IgD-negative memory B cell (primary cell): ENCODE measurements around the gene OPTN. TPM values are rescaled to one million over a fixed set of nuclear protein-coding genes. Genes with fewer than 3 reads are reported as not detected.
"Not testable (repeated sequence)": the region's sequence is repeated elsewhere in the genome, so short reads cannot be mapped to it uniquely, and the experiment has no call there.

Experiments used
- H3K27ac Mint-ChIP-seq, 3 donors: one replicate each; pipeline ENCODE4 v1.8.0; 2020 to 2022; ENCODE audit warnings: mild to moderate bottlenecking in 3 of 3, mixed read lengths in 3 of 3, moderate library complexity in 1 of 3
- H3K27me3 Mint-ChIP-seq: one replicate; pipeline ENCODE4 v1.8.0; 2021; ENCODE audit warnings: mixed read lengths
- H3K36me3 Mint-ChIP-seq: one replicate; pipeline ENCODE4 v1.8.0; 2020; ENCODE audit warnings: mild to moderate bottlenecking, mixed read lengths
- H3K4me1 Mint-ChIP-seq, 3 donors: one replicate each; pipeline ENCODE4 v1.8.0; 2020 to 2022; ENCODE audit warnings: mixed read lengths in 3 of 3, mild to moderate bottlenecking in 1 of 3
- H3K4me3 Mint-ChIP-seq, 4 donors: one replicate each; pipeline ENCODE4 v1.8.0; 2020 to 2022; ENCODE audit warnings: mild to moderate bottlenecking in 4 of 4, mixed read lengths in 4 of 4, moderate library complexity in 3 of 4
- H3K9me3 Mint-ChIP-seq, 3 donors: one replicate each; pipeline ENCODE4 v1.8.0; 2020 to 2021; ENCODE audit warnings: mixed read lengths in 3 of 3, mild to moderate bottlenecking in 1 of 3
- polyA plus RNA-seq: library from polyadenylated mRNA; unstranded; fragments of 300-500 nt; fragmentation: Illumina TruSeq; gene quantifications from one replicate; pipeline ENCODE4 v1.2.3, GENCODE V29; 2021

The OPTN gene
- polyA plus RNA-seq, 1 donor from 2014 or later = 16.3 TPM

DNA sequence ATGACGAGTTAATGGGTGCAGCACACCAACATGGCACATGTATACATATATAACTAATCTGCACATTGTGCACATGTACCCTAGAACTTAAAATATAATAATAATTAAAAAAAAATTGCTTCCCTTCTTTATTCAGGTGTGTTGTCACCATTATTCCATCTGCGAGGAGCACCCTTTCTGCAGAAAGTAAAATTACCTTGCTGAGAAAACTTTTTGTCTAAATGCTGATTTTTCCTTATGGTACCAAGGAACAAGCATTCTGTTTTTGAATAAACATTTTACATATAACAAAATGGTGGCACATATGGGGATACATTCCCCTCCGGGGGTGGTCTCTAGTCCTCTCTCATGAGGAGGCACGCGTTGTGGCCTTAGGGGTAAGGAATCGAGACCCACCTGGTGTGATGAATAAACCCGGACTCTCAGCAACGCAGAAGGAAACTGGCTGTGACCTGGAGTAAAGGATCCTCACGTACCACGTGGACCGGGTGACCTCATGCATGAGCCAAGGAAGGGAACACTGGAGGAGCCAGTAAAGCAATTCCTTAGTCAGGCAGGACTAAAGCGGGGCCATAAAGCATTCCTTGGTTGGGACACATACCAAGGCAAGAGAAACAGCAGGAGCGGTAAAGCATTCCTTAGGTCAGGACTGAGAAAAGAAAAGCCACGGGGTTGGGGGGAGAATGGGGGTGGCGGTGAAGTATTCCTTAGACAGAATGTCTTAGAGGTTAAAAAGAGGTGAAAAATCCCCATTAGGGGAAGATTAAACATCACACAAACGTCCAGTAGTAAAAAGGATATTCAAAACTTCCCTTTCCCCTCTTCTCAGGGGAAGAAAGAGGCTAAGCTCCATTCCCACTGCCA, 20.8 kb upstream of the OPTN start:
- Mint-ChIP-seq H3K27ac (no peak overlapping the region), H3K27me3 (peaks cover 2% of the 10 kb centered on the region), H3K36me3 (peaks cover 2% of the 10 kb centered on the region), H3K4me3 (no peak overlapping the region), H3K4me1 (no peaks in the 10 kb centered on the region), H3K9me3 (peaks cover 10 to 25% (median 25%) of the 10 kb centered on the region in 3 donors)

DNA sequence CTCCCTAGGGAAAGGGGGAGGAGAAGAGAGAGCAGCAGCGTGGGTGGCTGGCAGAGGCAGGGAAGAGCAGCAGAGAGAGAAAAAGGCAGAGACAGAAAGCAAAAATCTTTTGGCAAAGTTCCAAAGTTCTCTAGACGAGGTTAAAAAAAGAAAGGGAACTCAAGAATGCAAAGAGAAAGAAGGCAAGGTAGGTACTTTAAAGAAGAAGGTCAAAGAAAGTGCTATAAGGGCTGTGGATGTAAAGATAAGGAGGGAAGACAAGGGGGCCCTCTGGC, 20.2 kb upstream of the OPTN start:
- Mint-ChIP-seq H3K9me3 (peaks cover 12 to 25% (median 25%) of the 10 kb centered on the region in 3 donors), H3K4me3 (no peak overlapping the region), H3K36me3 (peaks cover 2% of the 10 kb centered on the region), H3K27me3 (peaks cover 2% of the 10 kb centered on the region), H3K4me1 (no peaks in the 10 kb centered on the region), H3K27ac (no peak overlapping the region)

DNA sequence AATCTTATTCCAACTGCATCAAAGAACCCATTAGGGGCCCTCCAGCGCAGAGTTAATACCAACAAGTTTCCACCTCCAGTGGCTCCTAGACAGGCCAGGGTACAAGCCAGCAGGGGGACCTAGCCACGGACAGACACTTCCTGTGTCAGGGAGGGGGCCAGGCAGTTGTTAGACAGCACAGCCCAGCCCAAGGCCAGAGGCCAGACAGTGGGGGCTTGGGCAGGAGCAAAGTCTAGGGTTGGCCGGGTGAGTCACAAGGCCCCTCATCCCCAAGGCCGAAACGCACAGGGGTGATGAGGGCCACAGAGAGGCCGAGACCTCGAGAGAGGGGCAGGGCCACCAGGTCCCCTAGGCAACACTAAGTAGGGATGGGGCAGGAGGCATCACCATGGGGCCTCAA, 19.3 kb upstream of the OPTN start:
- H3K9me3 Mint-ChIP-seq = peaks cover 14 to 34% (median 25%) of the 10 kb centered on the region in 3 donors

DNA sequence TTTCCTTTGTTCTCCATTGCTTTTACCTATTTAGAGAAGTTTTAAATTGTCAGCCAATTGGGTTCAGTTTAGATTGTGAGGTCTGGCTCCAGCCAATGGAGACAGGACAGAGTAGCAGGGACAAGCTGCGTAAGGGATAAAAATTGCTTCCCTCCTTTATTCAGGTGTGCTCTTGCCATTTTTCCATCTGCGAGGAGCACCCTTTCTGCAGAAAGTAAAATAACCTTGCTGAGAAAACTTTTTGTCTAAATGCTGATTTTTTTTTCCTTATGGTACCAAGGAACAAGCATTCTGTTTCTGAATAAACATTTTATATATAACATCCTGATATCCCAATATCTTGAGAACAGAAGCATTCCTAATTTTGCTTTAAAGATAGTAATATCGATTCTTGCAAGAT, 16.3 kb upstream of the OPTN start:
- H3K27ac Mint-ChIP-seq, H3K36me3 Mint-ChIP-seq, H3K4me1 Mint-ChIP-seq, H3K4me3 Mint-ChIP-seq, H3K27me3 Mint-ChIP-seq: not testable (repeated sequence)
- H3K9me3 Mint-ChIP-seq = peaks cover 14 to 34% (median 23%) of the 10 kb centered on the region in 3 donors

More for the DNA sequence above, 19.3 kb upstream of the OPTN start:
- peaks cover 2% of the 10 kb centered on the region for H3K36me3 Mint-ChIP-seq
- no peaks in the 10 kb centered on the region for H3K4me1 Mint-ChIP-seq
- no peak overlapping the region for H3K4me3 Mint-ChIP-seq
- H3K27me3 Mint-ChIP-seq = peaks cover 2% of the 10 kb centered on the region
- no peak overlapping the region for H3K27ac Mint-ChIP-seq

DNA sequence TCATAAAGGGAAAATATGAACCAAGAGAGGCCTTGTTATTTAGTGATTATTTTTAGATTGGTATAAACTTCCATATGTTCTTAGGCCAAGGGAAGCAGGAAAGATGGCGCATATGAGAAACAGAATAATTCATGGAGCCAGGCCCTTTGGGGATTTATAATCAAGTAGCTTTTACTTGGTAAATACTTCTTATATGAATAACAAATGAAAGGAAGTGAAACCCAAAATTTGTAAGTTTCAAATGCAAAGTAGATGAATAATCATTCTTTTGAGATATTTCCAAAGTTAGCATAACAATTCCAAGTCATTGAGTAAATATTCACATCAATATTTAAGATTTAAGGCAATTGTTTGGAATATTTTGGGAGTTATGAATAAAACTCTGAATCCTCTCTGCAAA, 13.9 kb upstream of the OPTN start:
- no peaks in the 10 kb centered on the region for H3K4me1 Mint-ChIP-seq
- no peak overlapping the region for H3K27ac Mint-ChIP-seq
- H3K9me3 Mint-ChIP-seq = peaks cover 12 to 18% (median 12%) of the 10 kb centered on the region in 3 donors
- peaks cover 6% of the 10 kb centered on the region for H3K36me3 Mint-ChIP-seq
- H3K4me3 Mint-ChIP-seq = no peak overlapping the region
- H3K27me3 Mint-ChIP-seq = peaks cover 11% of the 10 kb centered on the region

DNA sequence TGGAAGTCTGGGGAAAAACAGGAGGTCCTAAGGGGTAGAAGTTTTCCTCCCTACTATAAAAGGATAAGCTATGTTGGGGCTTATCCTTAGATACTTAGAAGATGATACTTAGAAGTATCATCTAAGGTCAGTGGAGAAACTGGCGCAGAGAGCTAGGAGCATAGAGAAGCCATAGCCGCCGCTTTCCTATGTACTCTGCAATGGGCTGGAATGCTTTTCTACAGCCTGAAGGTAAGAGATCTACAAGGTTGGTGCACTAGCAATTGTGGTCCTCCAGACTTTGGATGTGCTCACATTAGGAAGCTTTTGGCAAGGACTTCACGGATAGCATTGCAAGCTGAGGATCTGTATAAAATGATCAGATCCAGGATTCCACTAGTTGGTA, 12.4 kb upstream of the OPTN start:
- no peak overlapping the region for H3K4me3 Mint-ChIP-seq
- no peak overlapping the region for H3K27ac Mint-ChIP-seq
- H3K27me3 Mint-ChIP-seq = peaks cover 20% of the 10 kb centered on the region
- H3K9me3 Mint-ChIP-seq = peaks cover 7 to 13% (median 7%) of the 10 kb centered on the region in 3 donors
- no peaks in the 10 kb centered on the region for H3K4me1 Mint-ChIP-seq
- peaks cover 4% of the 10 kb centered on the region for H3K36me3 Mint-ChIP-seq

DNA sequence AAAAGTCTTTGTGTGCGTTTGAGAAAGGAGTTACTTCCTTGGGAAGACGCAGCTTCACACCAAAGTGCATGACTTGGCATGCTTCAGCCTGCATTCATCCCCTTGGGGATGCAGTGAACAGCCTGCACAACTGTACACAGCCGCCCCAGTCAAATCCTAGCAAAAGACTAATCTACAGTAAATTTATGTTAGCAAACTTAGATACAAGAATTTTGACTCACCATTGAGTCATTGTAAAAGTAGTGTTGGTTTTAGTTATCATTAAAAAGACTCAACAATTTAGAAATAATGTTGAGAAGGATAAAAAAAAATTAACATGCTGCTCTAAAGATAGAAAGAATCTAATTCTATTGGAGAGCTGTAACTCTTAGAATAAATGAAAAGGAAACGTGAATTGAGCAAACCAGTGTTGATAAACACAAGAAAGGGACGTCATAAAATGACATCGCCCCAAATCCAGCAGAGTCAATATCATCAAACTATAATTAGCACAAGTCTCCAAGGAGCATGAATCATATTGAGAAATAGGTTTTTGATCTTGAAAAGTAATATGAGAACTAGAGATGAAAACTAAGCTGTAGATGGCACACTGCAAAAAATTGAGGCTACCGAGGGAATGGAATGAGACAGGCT, 11.9 kb upstream of the OPTN start:
- Mint-ChIP-seq H3K4me3 (no peak overlapping the region), H3K27me3 (peaks cover 20% of the 10 kb centered on the region), H3K4me1 (no peaks in the 10 kb centered on the region), H3K36me3 (peaks cover 4% of the 10 kb centered on the region), H3K9me3 (peaks cover 4 to 13% (median 7%) of the 10 kb centered on the region in 3 donors), H3K27ac (no peak overlapping the region)

DNA sequence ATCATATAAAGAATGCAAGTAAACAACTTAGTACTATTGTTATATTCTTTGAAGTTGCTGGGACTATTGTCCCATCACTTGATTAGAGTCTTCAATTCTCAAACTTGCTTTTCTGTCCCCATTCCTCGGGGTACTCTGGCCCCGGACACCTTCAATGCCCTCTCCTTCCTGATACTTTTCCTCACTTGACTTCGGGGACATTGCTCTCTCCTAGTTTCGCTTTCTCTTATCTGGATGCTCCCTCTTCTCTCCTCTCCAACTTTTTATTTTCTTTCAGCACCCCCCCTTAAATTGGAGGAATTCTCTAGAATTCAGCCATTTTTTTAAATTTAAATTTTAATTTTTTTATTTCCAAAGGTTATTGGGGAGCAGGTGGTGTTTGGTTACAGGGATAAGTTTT, 10.6 kb upstream of the OPTN start:
- Mint-ChIP-seq H3K27me3 (peaks cover 20% of the 10 kb centered on the region), H3K27ac (no peak overlapping the region), H3K4me3 (no peak overlapping the region)

DNA sequence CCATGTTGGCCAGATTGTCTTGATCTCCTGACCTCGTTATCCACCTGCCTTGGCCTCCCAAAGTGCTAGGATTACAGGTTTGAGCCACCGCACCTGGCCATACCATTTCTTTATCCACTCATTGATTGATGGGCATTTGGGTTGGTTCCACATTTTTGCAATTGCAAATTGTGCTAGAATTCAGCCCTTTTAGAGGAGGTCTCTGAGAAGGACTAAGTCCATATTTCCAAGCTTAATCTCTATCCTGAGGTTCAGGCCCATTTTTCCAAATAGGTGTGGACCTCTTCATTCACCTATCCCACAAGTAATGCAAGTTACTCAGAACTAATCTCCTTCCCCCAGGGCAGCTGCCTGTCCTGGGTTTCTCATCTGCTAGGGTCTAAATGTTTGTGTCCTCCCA, 9.7 kb upstream of the OPTN start:
- H3K9me3 Mint-ChIP-seq = peaks cover 0 to 7% (median 4%) of the 10 kb centered on the region in 3 donors
- peaks cover 4% of the 10 kb centered on the region for H3K36me3 Mint-ChIP-seq

More for the DNA sequence above, 10.6 kb upstream of the OPTN start:
- H3K36me3 Mint-ChIP-seq = peaks cover 4% of the 10 kb centered on the region
- H3K9me3 Mint-ChIP-seq = peaks cover 4 to 13% (median 4%) of the 10 kb centered on the region in 3 donors
- H3K4me1 Mint-ChIP-seq = no peaks in the 10 kb centered on the region

DNA sequence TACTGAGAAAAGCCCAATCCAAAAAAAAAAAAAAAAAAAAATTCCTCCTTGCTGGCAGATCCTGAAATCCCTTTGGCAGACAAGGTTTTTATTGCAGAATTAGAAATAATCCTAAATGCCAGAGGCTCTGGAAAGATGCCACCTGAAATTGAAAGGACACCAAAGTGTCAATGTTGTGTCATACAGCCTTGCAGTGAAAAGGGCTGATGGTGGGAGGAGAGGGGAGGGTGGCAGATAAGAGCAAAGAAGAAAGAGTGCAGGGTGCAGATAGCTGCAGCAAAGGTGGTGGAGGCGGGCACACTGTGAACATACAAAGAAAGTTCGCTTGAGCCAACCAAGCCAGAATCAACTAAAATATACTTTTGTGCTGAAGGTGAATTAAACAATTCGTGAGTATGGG, 8.2 kb upstream of the OPTN start:
- H3K9me3 Mint-ChIP-seq = peaks cover 0 to 5% (median 4%) of the 10 kb centered on the region in 3 donors
- peaks cover 2% of the 10 kb centered on the region for H3K36me3 Mint-ChIP-seq
- H3K4me1 Mint-ChIP-seq = no peaks in the 10 kb centered on the region
- H3K27ac Mint-ChIP-seq = no peak overlapping the region
- no peak overlapping the region for H3K4me3 Mint-ChIP-seq
- peaks cover 18% of the 10 kb centered on the region for H3K27me3 Mint-ChIP-seq

More for the DNA sequence above, 9.7 kb upstream of the OPTN start:
- H3K27me3 Mint-ChIP-seq = peaks cover 20% of the 10 kb centered on the region
- H3K4me3 Mint-ChIP-seq = no peak overlapping the region
- no peaks in the 10 kb centered on the region for H3K4me1 Mint-ChIP-seq
- no peak overlapping the region for H3K27ac Mint-ChIP-seq

DNA sequence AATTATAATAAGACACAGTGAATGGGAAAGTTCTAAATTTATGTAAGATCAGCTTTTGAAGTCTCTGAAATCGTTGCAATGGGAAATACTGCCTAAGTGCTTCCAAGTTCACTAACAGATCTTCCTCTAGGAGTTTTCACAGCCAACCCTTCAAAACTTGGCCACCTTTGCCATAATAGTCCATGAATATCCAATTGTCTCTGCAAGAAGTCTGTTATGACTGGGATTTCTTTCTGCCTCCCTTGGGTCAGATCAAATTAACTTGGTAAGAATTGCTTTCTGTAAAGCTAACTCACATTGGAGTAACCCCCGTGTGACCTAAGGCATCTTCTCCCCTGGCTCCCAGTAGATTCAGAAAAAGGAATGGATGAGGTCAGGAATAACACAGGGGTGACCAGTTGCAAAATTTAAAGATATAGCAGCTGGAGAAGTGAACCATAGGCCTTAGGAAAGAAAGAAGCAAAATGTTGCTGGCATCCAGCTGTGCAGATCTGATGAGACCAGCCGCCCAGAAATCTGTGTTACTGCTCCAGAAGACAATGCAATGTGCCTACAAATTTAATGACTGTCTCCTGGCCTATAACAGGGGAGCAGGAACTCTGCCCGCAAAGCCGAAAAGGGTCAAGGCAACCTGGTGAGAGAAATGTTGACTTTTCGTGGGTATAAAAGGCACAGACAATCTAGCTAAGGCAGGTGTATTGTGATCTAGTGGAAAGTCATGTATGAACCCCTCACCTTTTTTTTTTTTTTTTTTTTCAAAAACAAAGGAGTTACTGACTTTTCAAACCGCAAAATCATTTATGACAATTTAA, 7.5 kb upstream of the OPTN start:
- Mint-ChIP-seq H3K27me3 (peaks cover 16% of the 10 kb centered on the region), H3K36me3 (peaks cover 2% of the 10 kb centered on the region), H3K4me3 (no peak overlapping the region)

DNA sequence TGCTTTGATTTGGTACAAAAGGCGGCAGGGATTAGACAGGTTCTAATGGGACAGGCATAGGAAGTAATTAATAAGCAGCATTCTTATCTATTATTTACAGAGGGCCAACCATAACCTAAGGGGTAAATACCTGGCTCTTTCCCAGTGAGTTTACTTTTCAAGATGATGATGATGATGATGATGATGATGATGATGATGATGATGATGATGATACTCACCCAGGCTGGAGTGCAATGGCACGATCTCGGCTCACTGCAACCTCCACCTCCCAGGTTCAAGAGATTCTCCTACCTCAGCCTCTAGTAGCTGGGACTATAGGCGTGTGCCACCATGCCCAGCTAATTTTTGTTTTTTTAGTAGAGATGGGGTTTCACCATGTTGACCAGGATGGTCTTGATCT, 5.9 kb upstream of the OPTN start:
- not testable (repeated sequence) for H3K36me3 Mint-ChIP-seq, H3K9me3 Mint-ChIP-seq, H3K4me3 Mint-ChIP-seq

More for the DNA sequence above, 7.5 kb upstream of the OPTN start:
- Mint-ChIP-seq H3K9me3 (peaks cover 0 to 5% (median 4%) of the 10 kb centered on the region in 3 donors), H3K27ac (no peak overlapping the region), H3K4me1 (peaks cover 0 to 1% (median 0%) of the 10 kb centered on the region in 3 donors)

DNA sequence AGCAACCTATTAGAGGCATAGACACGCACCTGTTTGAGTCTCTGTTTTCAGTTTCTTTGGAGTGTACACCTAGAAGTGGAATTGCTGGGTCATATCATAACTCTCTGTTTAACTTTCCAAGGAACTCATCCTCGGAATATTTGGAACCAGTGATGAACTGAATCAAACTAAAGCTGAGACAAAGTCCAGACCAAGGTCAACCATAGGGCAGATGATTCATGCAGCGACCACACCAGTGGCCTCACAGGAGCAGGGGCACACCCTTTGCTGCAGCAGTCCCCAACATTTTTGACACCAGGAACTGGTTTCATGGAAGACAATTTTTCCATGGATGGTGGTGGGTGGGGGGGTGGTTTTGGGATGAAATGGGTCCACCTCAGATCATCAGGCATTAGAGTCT, 4.9 kb upstream of the OPTN start:
- peaks cover 1 to 6% (median 4%) of the 10 kb centered on the region in 3 donors for H3K4me1 Mint-ChIP-seq
- H3K4me3 Mint-ChIP-seq = no peak overlapping the region
- H3K36me3 Mint-ChIP-seq = no peaks in the 10 kb centered on the region
- H3K27ac Mint-ChIP-seq = no peak overlapping the region
- H3K27me3 Mint-ChIP-seq = peaks cover 14% of the 10 kb centered on the region
- H3K9me3 Mint-ChIP-seq = peaks cover 0 to 5% (median 4%) of the 10 kb centered on the region in 3 donors

More for the DNA sequence above, 5.9 kb upstream of the OPTN start:
- H3K4me1 Mint-ChIP-seq, H3K27ac Mint-ChIP-seq: not testable (repeated sequence)
- peaks cover 16% of the 10 kb centered on the region for H3K27me3 Mint-ChIP-seq

DNA sequence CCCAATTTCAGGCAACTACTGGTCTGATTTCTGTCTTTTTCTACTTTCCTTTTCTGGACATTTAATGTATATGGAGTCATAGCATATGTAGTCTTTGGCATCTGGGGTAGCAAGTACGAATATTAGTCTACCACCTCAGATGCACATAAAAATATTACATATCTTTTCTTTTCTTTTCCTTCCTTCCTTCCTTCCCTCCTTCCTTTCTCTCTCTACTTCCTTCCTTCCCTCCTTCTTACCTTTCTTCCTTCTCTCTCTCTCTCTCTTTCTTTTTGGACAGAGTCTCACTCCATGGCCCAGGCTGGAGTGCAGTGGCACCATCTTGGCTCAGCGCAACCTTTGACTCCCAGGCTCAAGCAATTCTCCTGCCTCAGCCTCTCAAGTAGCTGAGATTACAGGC, 4.0 kb upstream of the OPTN start:
- Mint-ChIP-seq H3K9me3 (peaks cover 0 to 5% (median 4%) of the 10 kb centered on the region in 3 donors), H3K27me3 (peaks cover 10% of the 10 kb centered on the region), H3K36me3 (no peaks in the 10 kb centered on the region), H3K4me1 (peaks cover 6 to 11% (median 9%) of the 10 kb centered on the region in 3 donors), H3K27ac (peak overlapping the region in 2 of 3 donors; percentile 44 to 60), H3K4me3 (no peak overlapping the region)

DNA sequence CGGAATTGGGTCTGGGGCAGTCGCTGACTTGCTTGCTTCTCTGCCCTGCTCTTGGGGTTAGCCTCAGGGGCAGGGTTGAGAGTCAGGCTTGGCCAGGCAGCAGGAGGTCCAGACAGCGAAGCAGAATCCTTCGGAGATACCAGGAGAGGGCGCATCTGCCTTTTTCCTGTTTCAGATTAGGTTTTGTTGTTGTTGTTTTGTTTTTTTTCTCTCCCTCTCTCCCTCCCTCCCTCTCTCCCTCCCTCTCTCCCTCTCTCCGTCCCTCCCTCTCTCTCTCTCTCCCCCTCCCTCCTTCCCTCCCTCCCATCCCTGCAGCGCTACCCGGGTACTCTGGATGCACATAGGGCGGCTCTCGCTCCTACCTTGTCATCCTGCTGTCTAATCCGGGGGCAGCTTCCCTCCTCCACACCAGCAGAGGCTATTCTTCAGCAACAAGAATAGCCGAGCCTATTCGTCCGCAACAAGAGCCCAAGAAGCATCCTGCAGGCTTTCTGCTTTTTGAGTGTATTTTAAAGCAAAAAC, 758 bp upstream of the OPTN start:
- Mint-ChIP-seq H3K36me3 (no peaks in the 10 kb centered on the region), H3K27me3 (no peaks in the 10 kb centered on the region), H3K4me3 (peak overlapping the region; percentile 91 to 98 (median 96)), H3K9me3 (no peaks in the 10 kb centered on the region), H3K27ac (peak overlapping the region; percentile 29 to 94 (median 93)), H3K4me1 (peaks cover 15 to 19% (median 17%) of the 10 kb centered on the region in 3 donors)
